NCI-H748 (cell line): ENCODE results near the gene CST5.
"Not testable (repeated sequence)": the region's sequence is repeated elsewhere in the genome, so short reads cannot be mapped to it uniquely, and the experiment has no call there.

ENCODE experiments used
- DNase-seq: peaks from one replicate; lab custom pipeline; 2025; ENCODE audit not compliant: unreplicated experiment; lab: John Stamatoyannopoulos, UW

Gene CST5

DNA sequence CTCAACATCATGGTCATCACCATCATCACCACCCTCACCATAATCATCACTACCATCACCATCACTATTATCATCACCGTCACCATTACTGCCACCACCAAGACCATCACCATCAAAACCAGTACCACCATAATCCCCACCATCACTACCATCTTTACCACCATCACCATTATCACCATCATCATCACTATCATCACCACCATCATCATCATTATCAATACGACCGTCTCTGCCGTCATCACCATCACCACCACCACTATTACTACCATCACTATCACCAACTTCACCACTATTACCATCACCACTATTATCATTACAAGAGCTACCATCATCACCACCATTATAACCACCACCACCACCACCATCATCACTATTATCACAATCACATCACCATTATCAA is 11.3 kb upstream of the CST5 start:
- not testable (repeated sequence) for DNase-seq

DNA sequence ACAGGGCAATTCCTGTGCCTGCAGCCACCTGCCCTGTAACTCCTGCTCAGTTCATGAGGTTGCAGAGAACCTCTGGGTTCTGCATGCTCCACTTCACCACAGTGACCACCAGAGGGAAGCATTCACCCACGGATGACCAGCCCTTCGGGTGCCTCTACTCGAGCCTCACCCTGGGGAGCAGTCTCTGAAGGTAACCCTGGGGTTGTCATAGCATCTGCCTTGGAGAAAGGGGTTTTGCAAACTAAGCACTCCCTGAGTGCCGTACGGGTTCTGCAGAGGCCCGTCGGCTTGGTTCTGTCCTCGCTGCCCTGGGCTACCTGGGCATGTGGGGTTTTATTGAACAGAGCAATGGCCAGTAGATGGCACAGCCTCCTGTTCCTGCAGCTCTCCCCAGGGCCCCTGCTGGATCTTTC is 10.2 kb upstream of the CST5 start:
- DNase-seq = peak; percentile 67

DNA sequence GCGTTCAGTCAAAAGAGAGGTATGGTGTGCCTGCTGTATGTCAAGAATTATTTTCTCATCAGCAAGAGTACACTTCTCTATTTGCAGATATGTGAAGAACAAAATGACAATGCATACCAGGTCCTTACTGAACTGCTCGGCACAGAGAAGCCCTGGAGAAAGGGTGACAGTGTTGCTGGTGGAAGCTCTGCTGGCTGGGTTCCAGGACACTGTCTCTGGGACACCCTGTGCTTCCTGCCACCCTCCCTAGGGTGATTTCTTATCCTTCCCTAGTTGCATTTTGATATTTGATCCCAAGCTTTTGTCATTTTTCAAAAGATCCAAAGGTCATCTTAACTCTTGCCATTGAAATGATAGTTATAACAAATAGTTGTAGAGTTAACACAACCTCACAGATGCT is 8.3 kb upstream of the CST5 start:
- DNase-seq = no peak

DNA sequence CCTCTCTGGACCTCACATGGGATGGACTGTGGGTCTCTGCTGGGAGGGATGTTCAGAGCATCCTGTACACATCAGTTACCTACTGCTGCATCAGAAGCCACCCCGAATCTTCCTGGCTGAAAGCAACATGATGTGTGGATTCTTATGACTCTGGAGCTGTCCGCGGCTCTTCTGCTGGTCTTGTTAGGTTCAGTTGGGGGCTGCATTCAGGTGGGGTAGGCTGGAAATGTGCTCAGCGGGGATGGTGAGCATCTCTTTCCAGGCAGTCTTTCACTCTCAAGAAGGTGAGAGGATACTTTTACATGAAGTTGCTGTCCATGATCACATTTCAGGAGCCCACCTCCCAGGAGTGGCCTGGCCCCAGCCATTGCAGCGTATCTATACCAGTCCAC is 5.2 kb upstream of the CST5 start:
- no peak for DNase-seq

DNA sequence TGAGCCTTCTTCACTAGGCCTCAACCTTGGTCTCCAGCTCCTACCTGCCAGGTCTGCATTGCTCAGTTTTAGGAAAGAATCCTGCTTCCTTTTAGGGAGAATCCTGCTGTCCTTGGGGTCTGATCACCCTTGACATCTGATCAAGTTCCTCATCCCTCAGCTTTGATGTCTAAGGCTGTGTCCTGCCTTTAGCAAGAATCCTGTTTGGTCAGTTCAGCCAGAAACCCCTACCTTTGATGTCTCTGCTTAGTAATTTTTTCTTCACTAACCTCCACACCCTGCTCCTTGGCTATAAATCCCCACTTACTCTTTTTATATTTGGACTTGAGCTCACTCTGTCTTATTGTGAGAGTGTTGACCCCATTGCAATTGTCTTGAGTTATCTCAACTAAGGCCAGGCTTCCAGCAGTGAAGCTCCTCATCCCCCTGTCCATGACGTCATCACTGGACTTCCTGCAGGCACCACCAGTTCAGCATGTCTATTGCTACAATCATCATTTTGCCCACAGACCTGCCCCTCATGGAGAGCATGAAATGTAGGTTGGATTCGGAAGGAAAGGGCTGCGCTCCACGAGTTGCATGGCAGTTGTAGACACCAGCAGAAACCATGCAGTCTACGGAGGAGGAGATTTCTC is 4.7 kb upstream of the CST5 start:
- no peak for DNase-seq

DNA sequence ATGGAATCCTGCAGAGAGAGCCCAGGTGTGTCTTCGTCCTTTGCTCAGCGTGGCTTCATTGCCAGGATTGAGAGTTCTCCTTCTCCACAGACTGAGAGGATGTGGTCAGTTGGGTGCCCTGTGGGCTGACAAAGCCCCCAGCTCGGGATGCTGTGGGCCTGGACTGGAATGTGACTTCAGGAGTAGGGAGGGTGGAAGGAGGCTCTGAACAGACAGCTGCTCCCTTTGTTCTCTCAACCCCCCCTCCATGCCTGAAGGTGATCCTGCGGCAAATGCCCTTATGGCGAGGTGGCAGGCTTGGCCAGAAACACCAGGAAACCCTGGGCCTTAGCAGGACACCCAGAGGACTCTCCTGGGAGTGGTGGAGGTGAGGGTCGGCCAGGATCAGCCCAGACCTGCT is 1.8 kb upstream of the CST5 start:
- DNase-seq = no peak

GRCh38 chr20:23880417-23880816 is 869 bp upstream of the CST5 start:
- no peak for DNase-seq

- DNase-seq = no peak
Measured at GRCh38 chr20:23879811-23880374, 345 bp upstream of the CST5 start.

DNA sequence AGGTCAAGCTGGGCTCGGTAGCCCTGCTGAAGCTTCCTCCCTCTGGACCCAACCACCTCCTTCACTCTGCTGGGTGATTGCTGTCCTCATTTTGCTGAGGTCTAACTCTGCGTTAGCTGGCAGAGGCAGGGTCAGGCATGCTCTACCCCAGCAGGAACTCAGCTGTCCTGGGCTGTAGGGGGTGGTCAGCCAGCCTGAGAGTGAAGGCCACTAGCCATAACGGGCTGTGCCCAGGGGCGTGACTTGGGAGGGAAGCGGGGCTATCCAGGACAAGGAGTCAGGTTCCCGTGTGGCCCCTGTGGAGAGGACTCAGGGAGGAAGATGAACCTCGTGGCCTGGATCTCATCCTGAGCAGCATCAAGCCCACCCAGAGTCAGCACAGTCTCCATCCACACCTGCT is 761 bp downstream of the CST5 start:
- DNase-seq = no peak

DNA sequence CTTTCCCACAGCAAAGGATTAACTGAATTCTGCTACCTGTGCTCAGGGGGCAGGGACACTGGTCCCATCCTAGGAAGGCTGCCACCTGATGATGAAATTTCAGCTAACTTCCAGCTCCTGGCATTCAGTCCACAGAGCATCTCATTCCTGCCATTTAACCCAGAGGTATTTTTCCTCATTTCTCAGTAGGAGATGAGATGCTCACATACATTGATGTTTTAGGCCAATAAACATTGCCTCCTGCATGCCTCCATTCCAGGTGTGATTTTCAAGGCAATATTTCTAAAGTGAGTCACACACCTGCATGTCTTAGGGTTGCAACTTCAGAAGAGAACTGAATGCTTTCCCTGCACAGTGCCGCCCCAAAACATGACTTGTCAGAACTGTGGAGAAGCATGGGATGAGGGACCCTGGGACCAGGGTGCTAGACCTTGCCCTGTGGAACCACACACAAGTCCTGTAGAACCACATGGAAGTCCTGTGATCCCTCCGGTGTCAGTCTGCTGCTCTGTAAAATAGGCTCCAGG is 1.5 kb downstream of the CST5 start:
- DNase-seq = not testable (repeated sequence)

DNA sequence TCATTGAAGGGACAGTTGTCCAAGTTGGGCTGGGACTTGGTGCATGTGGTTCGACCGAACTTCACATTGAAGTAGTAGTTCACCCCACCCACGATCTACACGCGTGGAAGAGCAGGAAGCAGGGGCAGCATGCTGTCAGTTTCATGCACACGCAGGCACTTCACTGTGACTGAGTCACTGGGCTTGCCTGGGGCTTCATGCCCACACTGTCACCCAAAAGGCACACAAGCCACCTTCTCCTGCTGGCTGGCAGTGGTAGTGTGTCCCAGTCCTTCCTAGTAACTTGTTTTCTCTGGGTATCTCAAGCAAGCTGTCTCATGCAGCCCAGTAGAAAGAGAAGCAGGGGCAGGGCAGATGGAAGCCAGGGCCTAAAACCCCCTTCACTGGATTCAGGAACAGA is 2.0 kb downstream of the CST5 start:
- DNase-seq = no peak

GRCh38 chr20:23875606-23876237 is 3.8 kb downstream of the CST5 start:
- DNase-seq = no peak

GRCh38 chr20:23874747-23875146 is 4.8 kb downstream of the CST5 start:
- no peak for DNase-seq

- no peak for DNase-seq
Measured at GRCh38 chr20:23873370-23874015, 6.1 kb downstream of the CST5 start.

GRCh38 chr20:23872065-23872464 is 7.5 kb downstream of the CST5 start:
- DNase-seq = no peak

DNA sequence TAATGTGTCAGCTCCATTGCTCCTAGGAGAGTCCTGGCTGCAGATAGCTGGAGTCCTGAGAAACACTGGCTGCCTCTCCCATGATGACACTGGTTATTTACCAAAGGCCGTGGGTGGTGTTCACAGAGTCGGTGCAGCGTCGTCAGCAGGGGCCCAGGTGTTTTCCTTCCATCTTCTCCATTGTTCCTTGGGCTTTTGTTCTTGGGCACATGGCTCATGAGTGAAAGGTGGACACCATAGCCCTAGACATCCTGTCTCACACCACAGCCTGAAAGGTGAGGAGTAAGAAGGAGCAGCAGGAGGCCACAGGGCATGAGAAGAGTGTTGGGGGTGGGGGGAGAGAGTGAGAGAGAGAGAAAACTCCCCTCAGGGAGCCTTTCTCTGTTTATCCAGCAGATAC is 9.1 kb downstream of the CST5 start:
- DNase-seq = peak; percentile 31

DNA sequence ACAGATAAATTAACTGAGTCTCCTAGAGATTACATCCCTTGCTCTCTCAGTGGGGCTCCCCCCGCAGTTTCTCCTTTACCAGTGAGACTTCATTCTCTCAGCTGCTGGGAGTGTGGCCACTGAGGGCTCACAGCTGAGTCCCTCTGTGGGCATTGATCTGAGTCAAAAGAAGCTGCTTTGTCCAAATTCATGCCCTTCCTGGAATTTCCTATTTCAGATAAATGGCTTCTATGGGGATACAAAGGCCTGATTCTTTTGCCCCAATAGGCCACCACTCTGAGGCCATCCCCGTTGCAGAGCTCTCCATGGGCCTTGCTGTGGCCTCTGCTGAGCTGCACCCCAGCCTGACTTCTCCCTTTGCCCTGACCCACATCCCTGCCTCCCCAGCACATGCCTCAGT is 10.0 kb downstream of the CST5 start:
- no peak for DNase-seq

DNA sequence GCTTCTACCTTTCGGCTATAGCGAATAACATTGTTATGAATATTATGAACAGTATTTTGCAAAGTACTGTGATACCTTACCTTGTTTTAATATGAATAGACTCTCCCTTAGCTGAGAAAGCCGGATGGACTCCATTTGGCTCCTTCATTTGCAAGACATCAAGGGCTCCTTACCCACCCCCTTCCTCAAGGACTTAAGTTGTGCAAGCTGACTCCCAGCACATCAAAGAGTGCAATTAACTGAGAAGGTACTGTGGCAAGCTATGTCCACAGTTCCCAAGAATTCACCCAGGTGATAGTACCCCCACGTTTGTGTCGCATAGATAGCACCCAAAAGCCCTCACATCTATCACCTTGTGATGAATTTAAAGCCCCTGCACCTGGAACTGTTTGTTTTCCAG is 11.2 kb downstream of the CST5 start:
- no peak for DNase-seq

DNA sequence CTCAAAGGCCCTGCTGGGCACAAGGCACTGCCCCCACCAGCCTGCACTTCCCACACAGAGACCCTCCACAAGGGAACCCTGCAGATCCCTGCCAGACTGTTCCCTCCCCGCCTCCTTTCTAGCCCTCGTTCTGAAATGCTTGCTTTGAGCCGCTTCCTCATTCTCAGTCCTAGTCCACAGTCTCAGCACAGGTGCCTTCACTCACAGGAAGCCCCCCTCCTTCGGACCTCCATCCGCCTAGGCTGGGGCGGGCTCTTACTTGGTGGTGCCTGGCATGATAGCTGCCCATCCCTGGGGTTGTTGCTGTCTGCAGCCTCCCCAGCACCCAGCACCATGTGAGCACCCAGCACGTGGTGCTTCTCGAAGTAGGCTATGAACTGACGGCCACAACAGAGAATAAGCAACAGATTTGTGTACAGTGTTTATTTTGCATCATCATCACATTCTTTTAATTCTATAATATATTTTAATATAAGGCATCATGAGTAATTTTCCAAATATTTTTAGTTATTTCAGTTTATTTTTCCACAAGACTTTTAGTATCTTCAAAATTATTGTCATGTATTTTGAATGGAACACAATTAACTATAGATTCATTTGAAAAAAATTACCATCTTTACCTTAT is 12.3 kb downstream of the CST5 start:
- no peak for DNase-seq

- DNase-seq = not testable (repeated sequence)
Measured at GRCh38 chr20:23860771-23861170, 18.8 kb downstream of the CST5 start.

DNA sequence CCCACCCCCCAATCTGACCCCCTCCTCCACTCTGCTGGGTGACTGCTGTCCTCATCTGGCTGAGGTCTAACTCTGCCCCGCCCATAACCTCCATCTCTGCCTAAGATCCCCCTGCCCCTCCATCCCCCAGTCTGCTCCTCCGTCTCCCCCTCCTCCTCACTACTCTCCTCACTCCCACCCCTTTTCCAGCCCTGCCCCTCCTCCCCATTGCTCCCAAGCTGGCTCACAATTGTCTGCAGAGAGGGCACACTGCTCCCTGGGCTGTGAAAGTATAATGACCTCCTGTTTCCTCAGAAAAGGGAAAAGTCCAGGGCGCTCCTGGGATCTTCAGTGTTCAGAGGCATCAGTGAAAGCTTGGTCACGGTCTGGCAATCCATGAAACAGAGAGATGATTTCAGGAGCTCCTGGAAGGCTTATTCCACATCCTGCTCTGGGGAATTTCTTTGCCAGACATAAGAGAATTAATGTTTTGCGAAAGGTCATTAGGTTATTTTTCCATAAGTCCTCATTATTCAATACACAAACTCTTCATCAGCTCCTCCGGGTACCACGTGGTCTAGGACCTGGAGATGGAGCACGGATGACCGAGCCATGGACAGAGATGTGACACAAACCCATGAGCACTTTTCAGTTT is 21.5 kb downstream of the CST5 start:
- no peak for DNase-seq
